Dendritic cell treated with granulocyte-macrophage colony-stimulating factor and Interleukin-4, amounts not matched to agents 40 ng/mL and 50 ng/mL, for 4 days (primary cell): ENCODE data around the gene PFKP.

ENCODE experiments used
- H3K27ac Mint-ChIP-seq: one replicate; pipeline ENCODE4 v1.8.0; 2022; ENCODE audit warnings: mild to moderate bottlenecking, mixed read lengths
- H3K27me3 Mint-ChIP-seq: one replicate; pipeline ENCODE4 v1.8.0; 2022; ENCODE audit warnings: mild to moderate bottlenecking, mixed read lengths
- H3K36me3 Mint-ChIP-seq: one replicate; pipeline ENCODE4 v1.8.0; 2022; ENCODE audit warnings: low read depth, mixed read lengths
- H3K4me1 Mint-ChIP-seq: one replicate; pipeline ENCODE4 v1.8.0; 2022; ENCODE audit warnings: low read depth, mixed read lengths
- H3K4me3 Mint-ChIP-seq: one replicate; pipeline ENCODE4 v1.8.0; 2022; ENCODE audit warnings: mild to moderate bottlenecking, moderate library complexity, mixed read lengths
- H3K9me3 Mint-ChIP-seq: one replicate; pipeline ENCODE4 v1.8.0; 2022; ENCODE audit warnings: mixed read lengths
- intact Hi-C: fragments of 100-400 bp; cut with micrococcal nuclease; formaldehyde crosslinking; loops from one replicate; pipeline ENCODE4 v1.15.0; 2022

The PFKP gene

DNA sequence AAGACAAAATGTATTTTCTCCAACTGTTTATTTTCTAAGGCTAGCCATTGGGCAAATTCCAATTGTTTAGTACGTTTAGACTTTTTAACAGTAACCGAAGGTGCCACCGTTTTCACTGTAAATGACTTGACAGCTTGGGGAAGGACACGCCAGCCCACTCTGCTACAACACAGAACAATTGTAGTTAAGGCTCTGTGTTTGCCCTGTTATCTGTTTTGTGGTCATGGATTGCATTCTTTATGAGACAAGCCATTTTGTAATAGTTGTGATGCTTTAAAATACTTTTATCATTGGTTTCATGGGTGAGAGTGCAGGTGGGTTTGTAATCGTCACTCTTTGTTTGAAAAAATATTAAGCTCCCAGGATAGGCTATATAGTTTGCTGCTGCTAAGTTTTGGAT is 111.8 kb downstream of the PFKP start:
- Mint-ChIP-seq H3K4me1 (peaks cover 20% of the 10 kb centered on the region), H3K4me3 (no peak overlapping the region), H3K9me3 (no peaks in the 10 kb centered on the region), H3K27ac (no peak overlapping the region), H3K36me3 (no peaks in the 10 kb centered on the region), H3K27me3 (peaks cover 15% of the 10 kb centered on the region)
- intact Hi-C loops: no loop called here

DNA sequence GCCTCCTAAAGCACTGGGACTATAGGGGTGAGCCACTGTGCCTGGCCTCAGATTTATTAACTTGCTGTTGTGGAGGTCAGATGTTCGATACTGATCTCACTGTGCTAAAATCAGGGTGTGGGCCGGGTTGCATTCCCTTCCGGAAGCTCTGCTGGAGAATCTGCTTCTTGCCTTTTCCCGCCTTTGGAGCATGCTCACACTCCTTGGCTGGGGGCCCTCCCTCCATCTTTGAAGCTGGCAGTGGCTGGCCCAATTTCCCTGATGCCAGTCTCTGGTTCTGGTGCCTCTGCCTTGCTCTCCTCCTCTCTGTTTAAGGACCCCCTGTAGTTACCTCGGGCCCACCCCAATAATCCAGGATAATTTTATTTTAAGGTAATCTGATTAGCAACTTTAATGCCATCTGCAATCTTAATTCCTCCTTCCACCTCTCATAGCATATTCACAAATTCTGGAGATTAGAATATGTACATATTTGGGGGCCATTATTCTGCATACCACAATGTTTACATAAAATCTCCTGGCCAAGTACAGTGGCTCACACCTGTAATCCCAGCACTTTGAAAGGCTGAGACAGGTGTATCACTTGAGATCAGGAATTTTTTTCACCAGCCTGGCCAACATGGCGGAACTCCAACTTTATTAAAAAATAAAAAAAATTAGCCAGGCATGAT is 113.1 kb downstream of the PFKP start:
- Mint-ChIP-seq H3K9me3 (no peaks in the 10 kb centered on the region), H3K27me3 (peaks cover 15% of the 10 kb centered on the region), H3K4me3 (no peak overlapping the region), H3K27ac (no peak overlapping the region), H3K4me1 (peaks cover 20% of the 10 kb centered on the region), H3K36me3 (no peaks in the 10 kb centered on the region)
- intact Hi-C loops: no loop called here

DNA sequence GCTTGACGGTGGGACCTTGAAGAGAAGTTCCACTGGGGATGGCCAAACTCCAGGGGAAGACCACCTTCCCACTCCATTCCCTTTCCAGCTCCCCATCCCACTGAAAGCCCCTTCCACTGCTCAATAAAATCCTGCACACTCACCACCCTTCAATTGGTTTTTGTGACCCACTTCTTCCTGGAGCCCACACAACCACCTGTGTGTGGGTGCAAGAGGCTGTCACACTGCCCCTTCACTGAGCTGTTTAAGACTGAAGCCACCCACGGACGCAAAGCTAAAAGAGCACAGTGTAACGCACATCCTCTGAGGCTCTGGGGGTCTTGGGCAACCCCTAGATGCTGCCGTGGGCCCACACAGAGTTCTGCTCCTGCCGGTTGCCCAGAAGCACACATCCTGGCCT is 118.0 kb downstream of the PFKP start:
- Mint-ChIP-seq H3K27me3 (peaks cover 8% of the 10 kb centered on the region), H3K36me3 (no peaks in the 10 kb centered on the region), H3K4me3 (no peak overlapping the region), H3K4me1 (peaks cover 20% of the 10 kb centered on the region), H3K27ac (no peak overlapping the region), H3K9me3 (no peaks in the 10 kb centered on the region)
- intact Hi-C loops: no loop called here

DNA sequence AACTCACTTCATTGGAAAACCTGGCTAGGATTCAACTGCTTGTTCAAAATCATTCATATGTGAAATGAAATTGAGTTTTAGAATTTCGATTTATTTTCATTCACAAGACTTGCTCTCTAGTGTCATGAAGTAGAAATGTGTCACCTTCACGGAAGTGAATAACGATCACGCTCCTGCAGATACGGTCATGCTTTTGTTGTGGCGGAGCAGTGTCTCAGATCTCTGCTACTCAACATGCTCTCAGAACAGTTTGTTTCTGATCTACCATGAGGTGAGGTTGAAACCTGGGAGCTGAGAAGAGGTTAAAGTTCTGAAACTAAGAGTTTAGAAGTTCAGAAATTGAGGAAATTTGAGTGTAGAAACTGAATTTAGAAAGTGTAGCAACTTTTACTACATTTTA is 119.0 kb downstream of the PFKP start:
- Mint-ChIP-seq H3K9me3 (no peaks in the 10 kb centered on the region), H3K27me3 (peaks cover 8% of the 10 kb centered on the region), H3K36me3 (no peaks in the 10 kb centered on the region), H3K27ac (no peak overlapping the region), H3K4me3 (no peak overlapping the region), H3K4me1 (peaks cover 18% of the 10 kb centered on the region)
- intact Hi-C loops: no loop called here
